RWPE2 (cell line): Measurements from ENCODE around the gene CEACAM6.

Experiments used
- ATAC-seq: fragments of 200-7000 bp; cut with Tn5 transposase; 3 replicates; pipeline ENCODE4 v1.9.1; 2021; ENCODE audit warnings: low read depth
- DNase-seq: peaks from one replicate; pipeline ENCODE4 v3.0.0-alpha.2; 2020; ENCODE audit warnings: low spot score
- H3K27ac ChIP-seq: fragments of 450-650 bp; 2 replicates; pipeline ENCODE4 v1.5.1; 2017; ENCODE audit warnings: mild to moderate bottlenecking; ENCODE audit not compliant: poor library complexity, severe bottlenecking
- H3K27me3 ChIP-seq: fragments of 250-450 bp; sonication (Bioruptor Pico); 2 replicates; pipeline ENCODE4 v1.5.1; 2021; ENCODE audit warnings: mild to moderate bottlenecking, moderate library complexity; ENCODE audit not compliant: insufficient read depth, poor library complexity, severe bottlenecking
- H3K36me3 ChIP-seq: fragments of 250-450 bp; sonication (Bioruptor Pico); 2 replicates; pipeline ENCODE4 v1.5.1; 2020; ENCODE audit warnings: low read depth, mild to moderate bottlenecking, moderate library complexity
- H3K4me1 ChIP-seq: fragments of 250-450 bp; sonication (Bioruptor Pico); 2 replicates; pipeline ENCODE4 v1.5.1; 2021; ENCODE audit warnings: mild to moderate bottlenecking, moderate library complexity; ENCODE audit not compliant: insufficient read depth, poor library complexity, severe bottlenecking
- H3K4me3 ChIP-seq: fragments of 250-450 bp; sonication (Bioruptor Pico); 2 replicates; pipeline ENCODE4 v1.5.1; 2021; ENCODE audit warnings: mild to moderate bottlenecking, moderate library complexity; ENCODE audit not compliant: severe bottlenecking
- H3K9me3 ChIP-seq: fragments of 250-450 bp; sonication (Bioruptor Pico); 2 replicates; pipeline ENCODE4 v1.5.1; 2021; ENCODE audit warnings: mild to moderate bottlenecking, moderate library complexity; ENCODE audit not compliant: severe bottlenecking
- TF ChIP-seq, protein P1 (sequence below): fragments of 450-650 bp; IDR thresholded peaks from one replicate; pipeline ENCODE4 v1.5.1; 2017; ENCODE audit warnings: mild to moderate bottlenecking, moderate library complexity; ENCODE audit not compliant: poor library complexity, severe bottlenecking

CEACAM6 gene

DNA sequence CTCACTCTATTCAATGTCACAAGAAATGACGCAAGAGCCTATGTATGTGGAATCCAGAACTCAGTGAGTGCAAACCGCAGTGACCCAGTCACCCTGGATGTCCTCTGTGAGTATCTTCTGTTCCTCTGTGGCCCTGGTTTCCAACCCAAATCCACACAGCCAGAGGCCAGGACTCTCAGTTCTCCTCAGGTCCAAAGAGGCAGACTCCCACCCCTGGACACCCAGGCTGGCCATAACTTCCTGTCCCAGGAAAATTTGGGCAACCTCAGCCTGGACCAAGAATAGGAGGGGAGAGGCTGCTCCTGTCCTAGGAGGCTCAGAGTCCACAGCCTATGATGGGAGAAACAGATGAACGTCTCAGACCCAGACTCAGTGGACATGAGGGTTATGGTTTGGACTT, 35.2 kb upstream of the CEACAM6 start:
- H3K4me1 ChIP-seq = no peaks in the 10 kb centered on the region
- ATAC-seq (no peak), DNase-seq (no peak)
- no peaks in the 10 kb centered on the region for H3K36me3 ChIP-seq
- H3K27me3 ChIP-seq = peaks cover 16% of the 10 kb centered on the region
- H3K27ac ChIP-seq = no peak overlapping the region
- TF ChIP-seq, protein P1, sequence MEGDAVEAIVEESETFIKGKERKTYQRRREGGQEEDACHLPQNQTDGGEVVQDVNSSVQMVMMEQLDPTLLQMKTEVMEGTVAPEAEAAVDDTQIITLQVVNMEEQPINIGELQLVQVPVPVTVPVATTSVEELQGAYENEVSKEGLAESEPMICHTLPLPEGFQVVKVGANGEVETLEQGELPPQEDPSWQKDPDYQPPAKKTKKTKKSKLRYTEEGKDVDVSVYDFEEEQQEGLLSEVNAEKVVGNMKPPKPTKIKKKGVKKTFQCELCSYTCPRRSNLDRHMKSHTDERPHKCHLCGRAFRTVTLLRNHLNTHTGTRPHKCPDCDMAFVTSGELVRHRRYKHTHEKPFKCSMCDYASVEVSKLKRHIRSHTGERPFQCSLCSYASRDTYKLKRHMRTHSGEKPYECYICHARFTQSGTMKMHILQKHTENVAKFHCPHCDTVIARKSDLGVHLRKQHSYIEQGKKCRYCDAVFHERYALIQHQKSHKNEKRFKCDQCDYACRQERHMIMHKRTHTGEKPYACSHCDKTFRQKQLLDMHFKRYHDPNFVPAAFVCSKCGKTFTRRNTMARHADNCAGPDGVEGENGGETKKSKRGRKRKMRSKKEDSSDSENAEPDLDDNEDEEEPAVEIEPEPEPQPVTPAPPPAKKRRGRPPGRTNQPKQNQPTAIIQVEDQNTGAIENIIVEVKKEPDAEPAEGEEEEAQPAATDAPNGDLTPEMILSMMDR = no peak
- H3K4me3 ChIP-seq = no peak overlapping the region
- no peaks in the 10 kb centered on the region for H3K9me3 ChIP-seq

DNA sequence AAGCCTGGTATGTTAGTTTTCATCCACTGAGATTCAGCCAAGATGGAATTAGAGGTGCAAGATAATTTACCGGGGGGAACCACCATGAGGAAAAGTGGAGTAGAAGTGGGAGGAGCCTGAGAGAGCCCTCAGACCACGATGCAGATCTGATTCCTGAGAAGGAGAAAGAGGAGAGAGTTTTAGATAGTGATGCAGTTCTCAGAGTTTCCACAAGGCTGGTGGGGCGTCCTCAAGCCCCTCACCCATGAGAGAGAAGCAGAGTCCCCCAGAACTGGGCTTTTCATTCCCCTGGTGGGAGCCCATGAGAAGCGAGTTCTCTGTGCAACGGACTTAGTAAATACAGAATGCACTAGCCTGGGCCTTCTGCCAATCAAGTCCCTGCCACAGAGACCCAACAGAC, 28.8 kb upstream of the CEACAM6 start:
- TF ChIP-seq, protein P1 = no peak
- no peaks in the 10 kb centered on the region for H3K9me3 ChIP-seq
- no peaks in the 10 kb centered on the region for H3K36me3 ChIP-seq
- no peak for ATAC-seq
- H3K4me1 ChIP-seq = no peaks in the 10 kb centered on the region
- no peak overlapping the region for H3K27ac ChIP-seq
- no peak overlapping the region for H3K4me3 ChIP-seq
- H3K27me3 ChIP-seq = peaks cover 17% of the 10 kb centered on the region
- no peak for DNase-seq

DNA sequence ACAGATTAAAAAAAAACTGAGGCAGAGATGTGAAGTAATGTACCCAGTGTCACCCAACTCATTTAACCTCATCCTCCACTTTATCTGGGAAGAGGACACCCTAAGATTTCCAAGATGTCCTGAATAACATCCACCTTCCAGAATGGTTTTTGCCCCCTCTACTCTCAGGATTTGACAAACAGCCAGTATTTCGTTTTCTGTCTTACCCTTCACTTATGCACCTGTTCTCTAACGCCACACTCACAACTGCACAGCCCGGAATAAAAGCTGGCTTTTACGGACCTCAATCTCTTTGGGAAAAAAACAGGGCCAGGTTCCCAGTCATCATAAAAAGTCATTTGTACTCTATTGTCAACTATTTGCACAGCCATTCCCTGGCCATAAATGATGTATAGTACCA, 21.2 kb upstream of the CEACAM6 start:
- no peaks in the 10 kb centered on the region for H3K4me1 ChIP-seq
- H3K9me3 ChIP-seq = no peaks in the 10 kb centered on the region
- peaks cover 10% of the 10 kb centered on the region for H3K27me3 ChIP-seq
- H3K27ac ChIP-seq = no peak overlapping the region
- DNase-seq = no peak
- H3K4me3 ChIP-seq = no peak overlapping the region
- no peaks in the 10 kb centered on the region for H3K36me3 ChIP-seq
- TF ChIP-seq, protein P1 = no peak
- no peak for ATAC-seq

DNA sequence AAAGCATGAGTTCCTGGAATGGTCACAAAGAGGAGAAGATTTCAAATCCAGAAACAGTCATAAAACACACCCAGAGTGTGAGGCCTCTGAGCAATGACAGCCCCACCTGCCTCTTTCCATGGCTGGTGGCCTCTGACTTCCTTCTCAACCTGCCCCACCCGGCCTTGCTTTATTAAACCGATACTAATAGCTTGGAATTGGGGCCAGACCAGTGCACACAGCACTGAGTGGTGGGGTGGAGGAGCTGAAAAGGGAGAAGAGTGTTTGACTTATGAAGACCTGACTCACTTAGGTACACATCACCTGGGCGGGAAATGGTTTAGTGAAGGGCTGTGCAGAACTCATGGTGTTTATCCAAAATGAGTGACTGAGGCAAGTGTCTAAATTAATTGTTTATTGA, 20.7 kb upstream of the CEACAM6 start:
- H3K9me3 ChIP-seq = no peaks in the 10 kb centered on the region
- H3K27me3 ChIP-seq = peaks cover 9% of the 10 kb centered on the region
- no peak overlapping the region for H3K4me3 ChIP-seq
- no peak for DNase-seq
- no peak overlapping the region for H3K27ac ChIP-seq
- TF ChIP-seq, protein P1 = no peak
- no peak for ATAC-seq
- H3K36me3 ChIP-seq = no peaks in the 10 kb centered on the region
- H3K4me1 ChIP-seq = no peaks in the 10 kb centered on the region

DNA sequence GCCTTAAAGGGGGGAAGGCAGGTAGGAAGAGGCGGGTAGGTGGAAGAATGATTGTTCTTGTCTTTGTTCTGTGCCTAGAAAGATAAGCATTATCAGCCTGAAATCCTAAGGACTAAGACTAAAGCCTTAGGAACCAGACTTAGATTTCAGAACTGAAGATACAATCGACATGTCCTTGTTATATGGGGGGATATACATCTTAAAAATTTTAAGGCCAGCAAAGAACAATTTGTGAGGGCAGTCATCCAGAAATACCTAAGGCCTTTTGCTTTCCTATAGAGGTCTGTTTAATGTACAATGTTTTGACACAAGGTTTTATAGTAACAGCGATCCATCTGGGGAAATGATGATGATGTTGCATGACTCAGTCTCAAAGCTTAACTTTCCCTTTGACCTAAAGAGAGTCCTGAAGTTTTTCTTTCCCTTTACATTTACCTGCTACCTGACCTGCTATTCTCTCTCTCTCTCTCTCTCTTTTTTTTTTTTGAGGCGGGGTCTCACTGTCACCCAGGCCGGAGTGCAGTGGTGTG, 20.2 kb upstream of the CEACAM6 start:
- TF ChIP-seq, protein P1 = no peak
- Histone ChIP-seq H3K4me1 (no peaks in the 10 kb centered on the region), H3K36me3 (no peaks in the 10 kb centered on the region), H3K27me3 (peaks cover 6% of the 10 kb centered on the region), H3K9me3 (no peaks in the 10 kb centered on the region), H3K27ac (no peak overlapping the region), H3K4me3 (no peak overlapping the region)
- no peak for DNase-seq
- ATAC-seq = no peak; the same call in 2 of the 3 replicates
